CD14-positive monocyte (primary cell): ENCODE measurements around the gene CBR3. TPM values are rescaled to one million over a fixed set of nuclear protein-coding genes. Genes with fewer than 3 reads are reported as not detected.

ENCODE experiments used
- DNase-seq, 3 donors: peaks; one replicate each; pipeline ENCODE4 v3.0.0-alpha.2; 2011 to 2022
- H2AFZ ChIP-seq: 2 replicates; pipeline ENCODE4 v1.6.0; 2012; ENCODE audit warnings: mild to moderate bottlenecking, low read depth, low read length, inconsistent platforms; ENCODE audit not compliant: insufficient read depth, poor library complexity, severe bottlenecking
- H3K27ac ChIP-seq, 2 donors: 1 replicate in 1 of 2; 2 replicates in 1 of 2; pipeline ENCODE4 v1.5.1; 2012 to 2013; ENCODE audit warnings: low read length in 2 of 2, control low read depth in 1 of 2, inconsistent platforms in 1 of 2, low read depth in 1 of 2, mild to moderate bottlenecking in 1 of 2
- H3K27me3 ChIP-seq, 2 donors: one replicate each; pipeline versions ENCODE4 v1.6.0 to v1.6.1; 2011 to 2013; ENCODE audit warnings: low read length in 2 of 2; ENCODE audit not compliant: control insufficient read depth in 2 of 2, insufficient read depth in 2 of 2
- H3K36me3 ChIP-seq, 2 donors: replicated peaks in 1 of 2; 1 replicate in 1 of 2; 2 replicates in 1 of 2; pipeline versions ENCODE4 v1.5.1 to v1.6.1; 2012 to 2013; ENCODE audit warnings: low read length in 2 of 2, control low read depth in 1 of 2, inconsistent platforms in 1 of 2, mild to moderate bottlenecking in 1 of 2; ENCODE audit not compliant: insufficient read depth in 2 of 2, control insufficient read depth in 1 of 2
- H3K4me1 ChIP-seq, 2 donors: 1 replicate in 1 of 2; 2 replicates in 1 of 2; pipeline versions ENCODE4 v1.5.1 to v1.6.1; 2012 to 2013; ENCODE audit warnings: low read length in 2 of 2, control low read depth in 1 of 2, inconsistent platforms in 1 of 2, mild to moderate bottlenecking in 1 of 2, moderate library complexity in 1 of 2; ENCODE audit not compliant: insufficient read depth in 2 of 2, control insufficient read depth in 1 of 2
- H3K4me2 ChIP-seq: replicated peaks from 2 replicates; pipeline ENCODE3; 2012; ENCODE audit warnings: low read length, moderate library complexity, mild to moderate bottlenecking; ENCODE audit not compliant: poor library complexity, severe bottlenecking; ENCODE audit errors: extremely low read depth
- H3K4me3 ChIP-seq, 3 experiments: fragments of 200-600 bp in 1 of 3; sonication (generic) in 1 of 3; replicated peaks in 1 of 3; 1 replicate in 2 of 3; 2 replicates in 1 of 3; pipeline ENCODE4 v1.5.1; 2011 to 2013; ENCODE audit warnings: low read length in 3 of 3, mild to moderate bottlenecking in 3 of 3, control low read depth in 2 of 3, low read depth in 2 of 3, inconsistent platforms in 1 of 3, moderate library complexity in 1 of 3
- H3K79me2 ChIP-seq: 2 replicates; pipeline ENCODE4 v1.6.0; 2012; ENCODE audit warnings: mild to moderate bottlenecking, control low read depth, inconsistent platforms, low read length, moderate library complexity; ENCODE audit not compliant: insufficient read depth
- H3K9ac ChIP-seq: 2 replicates; pipeline ENCODE4 v1.6.0; 2017; ENCODE audit warnings: low read length, mild to moderate bottlenecking; ENCODE audit not compliant: insufficient read depth, poor library complexity, severe bottlenecking
- H3K9me3 ChIP-seq, 2 donors: replicated peaks in 1 of 2; 1 replicate in 1 of 2; 2 replicates in 1 of 2; pipeline versions ENCODE4 v1.5.1 to v1.6.1; 2012 to 2013; ENCODE audit warnings: low read length in 2 of 2, control low read depth in 1 of 2; ENCODE audit not compliant: control insufficient read depth in 1 of 2, insufficient read depth in 1 of 2
- H4K20me1 ChIP-seq: 2 replicates; pipeline ENCODE4 v1.6.0; 2012; ENCODE audit warnings: mild to moderate bottlenecking, low read length, control low read depth, moderate library complexity; ENCODE audit not compliant: insufficient read depth
- H3K27ac Mint-ChIP-seq, 7 donors: one replicate each; pipeline ENCODE4 v1.8.0; 2020; ENCODE audit warnings: mild to moderate bottlenecking in 7 of 7, mixed read lengths in 7 of 7, moderate library complexity in 6 of 7, inconsistent platforms in 2 of 7
- H3K27me3 Mint-ChIP-seq, 3 donors: one replicate each; pipeline ENCODE4 v1.8.0; 2021 to 2022; ENCODE audit warnings: low read depth in 3 of 3, mild to moderate bottlenecking in 3 of 3, mixed read lengths in 3 of 3, moderate library complexity in 3 of 3, inconsistent platforms in 1 of 3
- H3K36me3 Mint-ChIP-seq, 2 donors: one replicate each; pipeline ENCODE4 v1.8.0; 2020; ENCODE audit warnings: mixed read lengths in 2 of 2, inconsistent platforms in 1 of 2, mild to moderate bottlenecking in 1 of 2
- H3K4me1 Mint-ChIP-seq: one replicate; pipeline ENCODE4 v1.8.0; 2020; ENCODE audit warnings: mild to moderate bottlenecking, mixed read lengths
- H3K4me3 Mint-ChIP-seq, 2 donors: one replicate each; pipeline ENCODE4 v1.8.0; 2020; ENCODE audit warnings: mild to moderate bottlenecking in 2 of 2, mixed read lengths in 2 of 2, moderate library complexity in 1 of 2
- H3K9me3 Mint-ChIP-seq, 7 donors: one replicate each; pipeline ENCODE4 v1.8.0; 2020 to 2022; ENCODE audit warnings: mixed read lengths in 7 of 7, mild to moderate bottlenecking in 6 of 7, moderate library complexity in 6 of 7, inconsistent platforms in 2 of 7
- WGBS: methylation state at CpG from one replicate; pipeline ENCODE4 v1.1.5; 2013; ENCODE audit warnings: missing lambda C conversion rate; ENCODE audit not compliant: insufficient coverage; 5-methylcytosine and 5-hydroxymethylcytosine counted together
- intact Hi-C, 2 donors: fragments of 100-400 bp; cut with micrococcal nuclease; formaldehyde crosslinking; loops; one replicate each; pipeline versions ENCODE4 v1.15.0 to v1.15.1; 2023
- polyA plus RNA-seq, 3 donors: library from polyadenylated mRNA; depleted of rRNA in 1 of 3; unstranded in 2 of 3; stranded (reverse) in 1 of 3; fragments of 300-500 nt in 2 of 3; fragments of >200 nt in 1 of 3; fragmentation: Illumina TruSeq in 2 of 3; gene quantifications; 1 replicate in 2 of 3; 2 replicates in 1 of 3; pipeline ENCODE4 v1.2.3, GENCODE V29; 2012 to 2021
- TF ChIP-seq, protein P1 (sequence below): fragments of 200-600 bp; IDR thresholded peaks from one replicate; pipeline ENCODE4 v1.8.0; 2022; ENCODE audit warnings: antibody characterized with exemption, mild to moderate bottlenecking

Gene CBR3
- polyA plus RNA-seq, 3 donors, result 0.32 to 0.40 TPM; not detected in 1

DNA sequence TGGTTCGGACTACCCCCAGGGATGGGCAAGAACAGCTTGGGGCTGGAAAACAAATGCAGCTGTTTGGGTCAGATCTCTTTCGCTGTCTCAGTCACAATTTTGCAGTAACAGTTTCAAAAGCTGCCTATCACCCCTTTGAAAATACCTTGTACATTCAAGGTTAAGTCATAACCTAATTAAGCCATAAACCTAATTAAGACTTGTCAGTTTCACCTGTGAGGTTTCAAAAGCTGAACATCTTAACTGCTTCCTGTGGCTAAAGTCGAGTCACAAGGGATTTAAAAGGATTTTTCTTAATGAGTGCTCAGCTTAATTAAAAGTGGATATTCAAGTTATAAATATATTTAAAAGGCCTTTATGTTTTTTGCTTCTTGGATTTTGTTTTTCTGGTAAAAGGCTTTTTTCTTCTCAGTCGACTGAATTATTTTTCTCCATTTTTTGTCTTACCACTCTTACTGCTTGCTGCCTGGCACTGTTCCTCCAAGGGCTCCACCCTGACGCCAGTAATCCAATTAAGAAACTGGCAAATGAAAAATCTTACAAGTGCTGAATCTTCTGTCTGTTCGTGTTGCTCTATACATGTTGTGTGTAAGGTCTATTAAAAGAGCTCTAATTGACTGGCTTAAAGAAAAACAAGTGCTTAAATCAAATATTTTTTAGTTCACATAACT lies 33.8 kb upstream of the CBR3 start:
- Histone ChIP-seq H3K9me3 (no peaks in the 10 kb centered on the region), H4K20me1 (no peaks in the 10 kb centered on the region), H3K79me2 (no peaks in the 10 kb centered on the region), H3K9ac (no peak overlapping the region), H3K4me2 (no peak overlapping the region), H3K4me3 (no peak overlapping the region), H3K27me3 (peaks cover 8 to 15% of the 10 kb centered on the region in 2 donors), H3K36me3 (no peaks in the 10 kb centered on the region), H3K27ac (no peak overlapping the region), H2AFZ (no peak overlapping the region), H3K4me1 (peaks cover 11 to 19% of the 10 kb centered on the region in 2 donors)
- 100% methylated on average over 2 of the region's 6 CpGs for WGBS
- Mint-ChIP-seq H3K36me3 (no peaks in the 10 kb centered on the region), H3K4me3 (no peak overlapping the region), H3K27ac (no peak overlapping the region), H3K4me1 (peaks cover 27% of the 10 kb centered on the region), H3K27me3 (peaks cover 19 to 24% (median 21%) of the 10 kb centered on the region in 3 donors), H3K9me3 (peaks cover 0 to 8% (median 5%) of the 10 kb centered on the region in 7 donors)
- intact Hi-C loops, result no loop called here
- TF ChIP-seq, protein P1, sequence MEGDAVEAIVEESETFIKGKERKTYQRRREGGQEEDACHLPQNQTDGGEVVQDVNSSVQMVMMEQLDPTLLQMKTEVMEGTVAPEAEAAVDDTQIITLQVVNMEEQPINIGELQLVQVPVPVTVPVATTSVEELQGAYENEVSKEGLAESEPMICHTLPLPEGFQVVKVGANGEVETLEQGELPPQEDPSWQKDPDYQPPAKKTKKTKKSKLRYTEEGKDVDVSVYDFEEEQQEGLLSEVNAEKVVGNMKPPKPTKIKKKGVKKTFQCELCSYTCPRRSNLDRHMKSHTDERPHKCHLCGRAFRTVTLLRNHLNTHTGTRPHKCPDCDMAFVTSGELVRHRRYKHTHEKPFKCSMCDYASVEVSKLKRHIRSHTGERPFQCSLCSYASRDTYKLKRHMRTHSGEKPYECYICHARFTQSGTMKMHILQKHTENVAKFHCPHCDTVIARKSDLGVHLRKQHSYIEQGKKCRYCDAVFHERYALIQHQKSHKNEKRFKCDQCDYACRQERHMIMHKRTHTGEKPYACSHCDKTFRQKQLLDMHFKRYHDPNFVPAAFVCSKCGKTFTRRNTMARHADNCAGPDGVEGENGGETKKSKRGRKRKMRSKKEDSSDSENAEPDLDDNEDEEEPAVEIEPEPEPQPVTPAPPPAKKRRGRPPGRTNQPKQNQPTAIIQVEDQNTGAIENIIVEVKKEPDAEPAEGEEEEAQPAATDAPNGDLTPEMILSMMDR, result no peak
- no peak for DNase-seq

DNA sequence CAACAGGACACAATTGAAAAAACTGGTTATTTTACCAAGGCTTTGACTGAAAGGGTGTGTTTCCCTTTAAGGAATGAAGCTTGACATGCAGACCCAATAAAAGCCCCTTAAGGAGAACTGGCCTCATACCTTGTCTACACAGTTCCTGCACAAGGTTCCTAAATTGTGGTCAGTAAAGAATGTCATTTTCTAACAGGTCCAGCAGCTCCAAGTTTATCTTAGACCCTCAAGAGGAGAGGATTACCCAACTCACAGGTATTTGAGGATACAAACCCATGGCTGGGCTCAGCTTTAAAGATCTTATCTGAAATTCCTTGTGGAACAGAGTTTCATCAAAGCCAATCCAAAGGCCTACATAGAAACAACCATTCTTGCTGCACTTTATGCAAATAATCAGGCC lies 31.4 kb upstream of the CBR3 start:
- no peaks in the 10 kb centered on the region for H4K20me1 ChIP-seq
- H3K27me3 ChIP-seq, result peaks cover 9 to 15% of the 10 kb centered on the region in 2 donors
- no peak overlapping the region for H3K4me2 ChIP-seq
- H3K4me1 ChIP-seq, result peaks cover 11% of the 10 kb centered on the region in 2 donors
- Mint-ChIP-seq H3K4me3 (no peak overlapping the region), H3K9me3 (peaks cover 0 to 8% (median 4%) of the 10 kb centered on the region in 7 donors), H3K27me3 (peaks cover 23 to 31% (median 25%) of the 10 kb centered on the region in 3 donors), H3K27ac (no peak overlapping the region), H3K4me1 (peaks cover 15% of the 10 kb centered on the region), H3K36me3 (no peaks in the 10 kb centered on the region)
- H3K27ac ChIP-seq, result no peak overlapping the region
- no peak for DNase-seq
- no peaks in the 10 kb centered on the region for H3K79me2 ChIP-seq
- no peak overlapping the region for H3K9ac ChIP-seq
- H3K9me3 ChIP-seq, result no peaks in the 10 kb centered on the region
- TF ChIP-seq, protein P1, result no peak
- H3K4me3 ChIP-seq, result no peak overlapping the region
- no peaks in the 10 kb centered on the region for H3K36me3 ChIP-seq
- intact Hi-C loops, result no loop called here
- no peak overlapping the region for H2AFZ ChIP-seq
